OCI-LY1 (cell line): ENCODE measurements around the gene HNRNPA3.
"Not testable (repeated sequence)": the region's sequence is repeated elsewhere in the genome, so short reads cannot be mapped to it uniquely, and the experiment has no call there.

Source experiments
- H2AFZ ChIP-seq: fragments of 200-600 bp; sonication (generic), shearing (Covaris generic); 2 replicates; pipeline ENCODE4 v1.6.0; 2014; ENCODE audit warnings: antibody characterized with exemption, mild to moderate bottlenecking, low read length
- H3F3A ChIP-seq: fragments of 200-600 bp; sonication (generic), shearing (Covaris generic); 2 replicates; pipeline ENCODE4 v1.6.0; 2014; ENCODE audit warnings: mild to moderate bottlenecking, antibody characterized with exemption, low read length, moderate library complexity; ENCODE audit not compliant: insufficient read depth
- H3K27ac ChIP-seq: fragments of 200-600 bp; sonication (generic); 2 replicates; pipeline ENCODE4 v1.5.1; 2014; ENCODE audit warnings: low read length, mixed run types, mild to moderate bottlenecking, low read depth; ENCODE audit not compliant: poor library complexity, severe bottlenecking
- H3K27me3 ChIP-seq: fragments of 200-600 bp; sonication (generic); 2 replicates; pipeline ENCODE4 v1.6.0; 2014; ENCODE audit warnings: antibody characterized with exemption, mild to moderate bottlenecking, low read length, moderate library complexity; ENCODE audit not compliant: insufficient read depth
- H3K36me3 ChIP-seq: fragments of 200-600 bp; sonication (generic); 2 replicates; pipeline ENCODE4 v1.6.1; 2014; ENCODE audit warnings: mild to moderate bottlenecking, antibody characterized with exemption, low read length, moderate library complexity, mixed read lengths; ENCODE audit not compliant: insufficient read depth
- H3K4me1 ChIP-seq: fragments of 200-600 bp; sonication (generic); 2 replicates; pipeline ENCODE4 v1.5.1; 2014; ENCODE audit warnings: mild to moderate bottlenecking, low read length, moderate library complexity; ENCODE audit not compliant: insufficient read depth, severe bottlenecking
- H3K4me2 ChIP-seq: fragments of 200-600 bp; sonication (generic), shearing (Covaris generic); 2 replicates; pipeline ENCODE4 v1.6.1; 2014; ENCODE audit warnings: low read length
- H3K4me3 ChIP-seq: fragments of 200-600 bp; sonication (generic); 2 replicates; pipeline ENCODE4 v1.5.1; 2014; ENCODE audit warnings: low read length, low read depth, mild to moderate bottlenecking, mixed read lengths; ENCODE audit not compliant: poor library complexity, severe bottlenecking
- H3K79me2 ChIP-seq: fragments of 200-600 bp; shearing (Covaris generic); 2 replicates; pipeline ENCODE4 v1.6.1; 2016; ENCODE audit warnings: mixed run types, low read length, mixed read lengths; ENCODE audit not compliant: insufficient read depth
- H3K9ac ChIP-seq: fragments of 200-600 bp; sonication (generic), shearing (Covaris generic); 2 replicates; pipeline ENCODE4 v1.6.1; 2014; ENCODE audit warnings: mild to moderate bottlenecking, low read length, mixed read lengths
- H3K9me2 ChIP-seq: fragments of 200-600 bp; sonication (generic), shearing (Covaris generic); 2 replicates; pipeline ENCODE4 v1.6.1; 2014; ENCODE audit warnings: low read depth, mild to moderate bottlenecking, low read length, mixed read lengths
- H3K9me3 ChIP-seq: fragments of 200-600 bp; shearing (Covaris generic); 2 replicates; pipeline ENCODE4 v1.6.1; 2014; ENCODE audit warnings: low read length, mixed read lengths
- H4K20me1 ChIP-seq: fragments of 200-600 bp; sonication (generic), shearing (Covaris generic); 2 replicates; pipeline ENCODE4 v1.6.0; 2016; ENCODE audit warnings: mild to moderate bottlenecking, low read length; ENCODE audit not compliant: insufficient read depth
- EZH2 ChIP-seq: fragments of 200-600 bp; sonication (generic), shearing (Covaris generic); IDR thresholded peaks from 2 replicates; pipeline ENCODE4 v1.8.0; 2017; ENCODE audit warnings: borderline replicate concordance, mixed run types, mild to moderate bottlenecking, antibody characterized with exemption, low read length, moderate library complexity, mixed read lengths
- TF ChIP-seq, protein P1 (sequence below): fragments of 200-600 bp; sonication (generic), shearing (Covaris generic); IDR thresholded peaks from 2 replicates; pipeline ENCODE4 v1.5.1; 2017; ENCODE audit warnings: mild to moderate bottlenecking, antibody characterized with exemption, low read length, moderate library complexity, mixed read lengths

HNRNPA3 gene

DNA sequence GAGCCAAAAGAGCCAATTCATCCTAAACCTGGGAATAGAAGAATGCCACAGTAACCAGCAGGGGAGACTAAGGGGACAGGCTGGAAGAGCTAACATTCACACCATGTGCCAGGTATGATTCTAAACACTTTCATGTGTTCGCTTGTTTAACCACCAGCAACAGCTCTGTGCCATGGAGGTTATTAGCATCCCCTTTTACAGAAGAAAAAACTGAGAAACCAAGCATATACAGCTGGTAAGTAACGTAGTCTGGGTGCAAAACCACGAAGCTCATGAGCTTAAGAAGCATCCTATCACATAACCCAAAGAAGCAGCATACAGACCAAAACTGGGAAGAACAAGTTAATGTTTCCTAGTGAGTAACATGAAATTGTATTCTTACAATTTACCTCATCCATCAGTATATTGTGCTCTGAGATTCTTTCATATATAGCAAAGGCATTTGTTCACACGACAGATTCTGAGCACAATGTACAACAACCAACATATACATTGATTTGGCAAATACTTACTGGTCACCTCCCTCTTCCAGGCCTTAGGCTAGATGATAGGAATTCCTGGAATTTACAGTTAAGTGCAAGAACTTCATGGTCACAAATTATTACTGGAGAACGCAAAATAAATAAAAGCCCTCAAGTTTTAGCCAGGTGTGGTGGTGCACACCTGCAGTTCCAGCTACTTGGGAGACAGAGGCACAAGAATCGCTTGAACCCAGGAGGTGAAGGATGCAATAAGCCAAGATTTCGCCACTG is 36.5 kb upstream of the HNRNPA3 start:
- TF ChIP-seq, protein P1, sequence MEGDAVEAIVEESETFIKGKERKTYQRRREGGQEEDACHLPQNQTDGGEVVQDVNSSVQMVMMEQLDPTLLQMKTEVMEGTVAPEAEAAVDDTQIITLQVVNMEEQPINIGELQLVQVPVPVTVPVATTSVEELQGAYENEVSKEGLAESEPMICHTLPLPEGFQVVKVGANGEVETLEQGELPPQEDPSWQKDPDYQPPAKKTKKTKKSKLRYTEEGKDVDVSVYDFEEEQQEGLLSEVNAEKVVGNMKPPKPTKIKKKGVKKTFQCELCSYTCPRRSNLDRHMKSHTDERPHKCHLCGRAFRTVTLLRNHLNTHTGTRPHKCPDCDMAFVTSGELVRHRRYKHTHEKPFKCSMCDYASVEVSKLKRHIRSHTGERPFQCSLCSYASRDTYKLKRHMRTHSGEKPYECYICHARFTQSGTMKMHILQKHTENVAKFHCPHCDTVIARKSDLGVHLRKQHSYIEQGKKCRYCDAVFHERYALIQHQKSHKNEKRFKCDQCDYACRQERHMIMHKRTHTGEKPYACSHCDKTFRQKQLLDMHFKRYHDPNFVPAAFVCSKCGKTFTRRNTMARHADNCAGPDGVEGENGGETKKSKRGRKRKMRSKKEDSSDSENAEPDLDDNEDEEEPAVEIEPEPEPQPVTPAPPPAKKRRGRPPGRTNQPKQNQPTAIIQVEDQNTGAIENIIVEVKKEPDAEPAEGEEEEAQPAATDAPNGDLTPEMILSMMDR = no peak
- TF ChIP-seq EZH2 = no peak
- no peak overlapping the region for H3K4me2 ChIP-seq
- H3K9ac ChIP-seq = no peak overlapping the region
- H3K79me2 ChIP-seq = no peaks in the 10 kb centered on the region
- H3K36me3 ChIP-seq = no peaks in the 10 kb centered on the region
- no peak overlapping the region for H3K4me3 ChIP-seq
- no peaks in the 10 kb centered on the region for H4K20me1 ChIP-seq
- no peaks in the 10 kb centered on the region for H3K9me3 ChIP-seq
- no peaks in the 10 kb centered on the region for H3K9me2 ChIP-seq
- no peaks in the 10 kb centered on the region for H3K27me3 ChIP-seq
- peaks cover 5% of the 10 kb centered on the region for H3K4me1 ChIP-seq
- H3F3A ChIP-seq = no peaks in the 10 kb centered on the region
- no peak overlapping the region for H3K27ac ChIP-seq
- no peak overlapping the region for H2AFZ ChIP-seq

DNA sequence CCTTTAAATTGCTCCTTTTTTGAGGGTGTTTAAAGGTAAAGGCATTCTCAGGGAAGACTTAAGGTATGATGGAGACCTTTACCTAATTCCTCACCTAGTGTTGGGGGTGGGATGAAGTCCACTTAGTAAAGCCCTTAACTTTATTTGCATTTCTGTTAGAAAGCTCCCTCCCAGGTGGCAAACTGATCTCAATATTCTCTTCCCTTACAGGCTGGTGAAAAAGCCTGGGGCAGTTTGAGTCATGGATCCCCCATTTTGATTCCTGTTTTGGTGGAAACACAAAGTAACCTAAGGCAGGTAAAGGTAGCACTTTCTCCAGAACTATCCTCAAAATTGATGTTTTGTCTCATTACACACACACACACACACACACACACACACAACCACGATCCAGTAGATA is 33.8 kb upstream of the HNRNPA3 start:
- Histone ChIP-seq H3K4me2 (no peak overlapping the region), H3K27ac (no peak overlapping the region), H3K27me3 (no peaks in the 10 kb centered on the region), H2AFZ (no peak overlapping the region), H4K20me1 (no peaks in the 10 kb centered on the region), H3K4me1 (no peaks in the 10 kb centered on the region), H3K36me3 (no peaks in the 10 kb centered on the region), H3K79me2 (no peaks in the 10 kb centered on the region), H3F3A (no peaks in the 10 kb centered on the region), H3K4me3 (no peak overlapping the region), H3K9me3 (no peaks in the 10 kb centered on the region), H3K9ac (no peak overlapping the region), H3K9me2 (no peaks in the 10 kb centered on the region)
- TF ChIP-seq, protein P1 = no peak
- TF ChIP-seq EZH2 = no peak

DNA sequence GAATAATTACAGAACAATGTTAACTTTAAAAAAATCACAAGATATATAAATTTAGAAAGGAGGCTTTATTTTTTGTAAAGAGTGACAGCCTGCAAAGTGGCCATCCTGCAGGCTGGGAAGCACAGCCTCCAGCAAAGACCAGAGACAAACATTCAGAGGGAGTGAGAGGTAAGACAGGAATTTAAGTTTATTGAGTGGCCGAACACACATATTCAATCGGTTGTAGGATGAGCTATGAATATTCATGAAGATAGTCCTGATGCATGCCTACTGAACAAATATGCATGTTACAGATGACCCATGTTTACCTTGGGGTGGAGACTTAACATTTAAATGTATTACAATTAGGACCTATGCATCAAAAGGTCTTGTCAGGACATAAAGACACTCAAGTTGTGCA is 33.4 kb upstream of the HNRNPA3 start:
- H2AFZ ChIP-seq = no peak overlapping the region
- H4K20me1 ChIP-seq = no peaks in the 10 kb centered on the region
- TF ChIP-seq, protein P1 = no peak
- no peak for TF ChIP-seq EZH2
- H3K4me1 ChIP-seq = no peaks in the 10 kb centered on the region
- no peak overlapping the region for H3K9ac ChIP-seq
- no peaks in the 10 kb centered on the region for H3K9me2 ChIP-seq
- no peaks in the 10 kb centered on the region for H3K36me3 ChIP-seq
- H3K27ac ChIP-seq = no peak overlapping the region
- H3K4me2 ChIP-seq = no peak overlapping the region
- H3F3A ChIP-seq = no peaks in the 10 kb centered on the region
- H3K79me2 ChIP-seq = no peaks in the 10 kb centered on the region
- no peaks in the 10 kb centered on the region for H3K9me3 ChIP-seq
- no peaks in the 10 kb centered on the region for H3K27me3 ChIP-seq
- no peak overlapping the region for H3K4me3 ChIP-seq

DNA sequence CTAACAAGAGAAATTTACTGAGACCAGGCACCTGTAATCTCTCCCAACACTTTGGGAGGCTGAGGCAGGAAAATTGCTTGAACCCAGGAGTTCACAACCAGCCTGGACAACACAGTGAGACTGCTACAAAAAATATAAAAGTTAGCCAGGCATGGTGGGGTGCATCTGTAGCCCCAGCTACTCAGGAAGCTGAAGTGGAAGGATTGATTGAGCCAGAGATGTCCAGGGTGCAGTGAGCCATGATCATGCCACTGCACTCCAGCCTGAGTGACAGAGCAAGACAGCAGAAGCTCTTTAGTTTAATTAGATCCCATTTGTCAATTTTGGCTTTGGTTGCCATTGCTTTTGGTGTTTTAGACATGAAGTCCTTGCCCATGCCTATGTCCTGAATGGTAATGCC is 32.9 kb upstream of the HNRNPA3 start:
- H3K4me3 ChIP-seq, H3K4me2 ChIP-seq, H3K9me2 ChIP-seq, H3K27ac ChIP-seq, H3K36me3 ChIP-seq, H2AFZ ChIP-seq, H3K27me3 ChIP-seq, H3K9me3 ChIP-seq, H4K20me1 ChIP-seq, H3K79me2 ChIP-seq, H3K4me1 ChIP-seq, H3K9ac ChIP-seq, H3F3A ChIP-seq: not testable (repeated sequence)
